Effector memory CD8-positive, alpha-beta T cell (primary cell): ENCODE results near the gene GALNT10.

Experiments used
- ATAC-seq: fragments of 150-1000 bp; cut with Tn5 transposase; replicated peaks from 2 replicates; pipeline ENCODE4 v1.10.0; 2021; ENCODE audit warnings: mild to moderate bottlenecking, moderate library complexity
- DNase-seq, 3 experiments: peaks; one replicate each; pipeline ENCODE4 v3.0.0; 2021
- H3K27ac Mint-ChIP-seq, 2 donors: one replicate each; pipeline ENCODE4 v1.8.0; 2022; ENCODE audit warnings: mild to moderate bottlenecking in 2 of 2, mixed read lengths in 2 of 2, moderate library complexity in 2 of 2
- H3K27me3 Mint-ChIP-seq, 2 donors: one replicate each; pipeline ENCODE4 v1.8.0; 2022; ENCODE audit warnings: mixed read lengths in 2 of 2
- H3K36me3 Mint-ChIP-seq: one replicate; pipeline ENCODE4 v1.8.0; 2022; ENCODE audit warnings: mild to moderate bottlenecking, moderate library complexity, mixed read lengths; ENCODE audit not compliant: insufficient read depth
- H3K4me1 Mint-ChIP-seq, 2 donors: one replicate each; pipeline ENCODE4 v1.8.0; 2022; ENCODE audit warnings: low read depth in 2 of 2, mixed read lengths in 2 of 2
- H3K4me3 Mint-ChIP-seq, 2 donors: one replicate each; pipeline ENCODE4 v1.8.0; 2022; ENCODE audit warnings: mild to moderate bottlenecking in 2 of 2, mixed read lengths in 2 of 2, moderate library complexity in 2 of 2
- H3K9me3 Mint-ChIP-seq, 2 donors: one replicate each; pipeline ENCODE4 v1.8.0; 2022; ENCODE audit warnings: mixed read lengths in 2 of 2

GALNT10 gene

GRCh38 chr5:154435226-154435625, 244.7 kb downstream of the GALNT10 start:
- H3K36me3 Mint-ChIP-seq, result peaks cover 48% of the 10 kb centered on the region
- no peaks in the 10 kb centered on the region for H3K9me3 Mint-ChIP-seq
- no peak overlapping the region for H3K4me3 Mint-ChIP-seq
- peaks cover 8 to 16% of the 10 kb centered on the region in 2 donors for H3K4me1 Mint-ChIP-seq
- DNase-seq (no peak), ATAC-seq (no peak)
- H3K27me3 Mint-ChIP-seq, result no peaks in the 10 kb centered on the region
- H3K27ac Mint-ChIP-seq, result no peak overlapping the region

- no peak for DNase-seq
- no peak overlapping the region for H3K27ac Mint-ChIP-seq
- no peak overlapping the region for H3K4me3 Mint-ChIP-seq
- peaks cover 68% of the 10 kb centered on the region for H3K36me3 Mint-ChIP-seq
- H3K4me1 Mint-ChIP-seq, result peaks cover 6 to 14% of the 10 kb centered on the region in 2 donors
- no peaks in the 10 kb centered on the region for H3K27me3 Mint-ChIP-seq
- no peak for ATAC-seq
- no peaks in the 10 kb centered on the region for H3K9me3 Mint-ChIP-seq
These were observed 246.9 kb downstream of the GALNT10 start for GRCh38 chr5:154437281-154437965.

- Mint-ChIP-seq H3K4me3 (no peak overlapping the region), H3K27ac (no peak overlapping the region), H3K36me3 (peaks cover 71% of the 10 kb centered on the region), H3K4me1 (peaks cover 17 to 25% of the 10 kb centered on the region in 2 donors), H3K9me3 (no peaks in the 10 kb centered on the region), H3K27me3 (no peaks in the 10 kb centered on the region)
- DNase-seq, result no peak
- ATAC-seq, result no peak
These were observed 250.0 kb downstream of the GALNT10 start for GRCh38 chr5:154440540-154440939.

- ATAC-seq, result no peak
- Mint-ChIP-seq H3K4me1 (peaks cover 24 to 29% of the 10 kb centered on the region in 2 donors), H3K36me3 (peaks cover 57% of the 10 kb centered on the region)
These were observed 252.3 kb downstream of the GALNT10 start for GRCh38 chr5:154442801-154443200.

GRCh38 chr5:154444556-154445421, 254.3 kb downstream of the GALNT10 start:
- peak in 1 of 3 experiments; percentile 2 for DNase-seq
- H3K9me3 Mint-ChIP-seq, result no peaks in the 10 kb centered on the region

More at GRCh38 chr5:154442801-154443200, 252.3 kb downstream of the GALNT10 start:
- no peak for DNase-seq
- no peaks in the 10 kb centered on the region for H3K9me3 Mint-ChIP-seq
- no peak overlapping the region for H3K4me3 Mint-ChIP-seq
- H3K27ac Mint-ChIP-seq, result no peak overlapping the region
- H3K27me3 Mint-ChIP-seq, result no peaks in the 10 kb centered on the region

GRCh38 chr5:154445422-154446194, 255.1 kb downstream of the GALNT10 start, which contains the start of gene SAP30L:
Gene SAP30L, plus strand, starts transcription at chr5:154445997. Its CDS starts 608 bp downstream, at chr5:154446605.
- peak within 1 kb of the TSS; percentile 93 to 100 for H3K4me3 Mint-ChIP-seq
- H3K36me3 Mint-ChIP-seq, result peaks cover 30% of the 10 kb centered on the region
- H3K4me1 Mint-ChIP-seq, result peaks cover 38 to 42% of the 10 kb centered on the region in 2 donors
- H3K27me3 Mint-ChIP-seq, result no peaks in the 10 kb centered on the region
- ATAC-seq (peak; percentile 90), DNase-seq (peak; percentile 95 to 98 (median 97))
- no peaks in the 10 kb centered on the region for H3K9me3 Mint-ChIP-seq
- H3K27ac Mint-ChIP-seq, result peak within 1 kb of the TSS; percentile 95 to 96

More at GRCh38 chr5:154444556-154445421, 254.3 kb downstream of the GALNT10 start:
- H3K27ac Mint-ChIP-seq, result peak overlapping the region; percentile 95 to 96
- H3K36me3 Mint-ChIP-seq, result peaks cover 39% of the 10 kb centered on the region
- ATAC-seq, result no peak
- H3K4me1 Mint-ChIP-seq, result peaks cover 34 to 37% of the 10 kb centered on the region in 2 donors
- peak overlapping the region; percentile 93 to 100 for H3K4me3 Mint-ChIP-seq
- no peaks in the 10 kb centered on the region for H3K27me3 Mint-ChIP-seq

GRCh38 chr5:154446195-154447088, 255.9 kb downstream of the GALNT10 start:
- no peak for ATAC-seq
- Mint-ChIP-seq H3K4me3 (peak overlapping the region; percentile 84 to 88), H3K27me3 (no peaks in the 10 kb centered on the region), H3K36me3 (peaks cover 23% of the 10 kb centered on the region), H3K4me1 (peaks cover 38 to 44% of the 10 kb centered on the region in 2 donors), H3K9me3 (no peaks in the 10 kb centered on the region), H3K27ac (peak overlapping the region; percentile 95 to 96)
- DNase-seq, result peak; percentile 31 to 35 (median 31)

- Mint-ChIP-seq H3K4me3 (peak overlapping the region; percentile 84 to 88), H3K27ac (peak overlapping the region; percentile 87 to 90), H3K27me3 (no peaks in the 10 kb centered on the region), H3K36me3 (peaks cover 18% of the 10 kb centered on the region), H3K4me1 (peaks cover 35 to 44% of the 10 kb centered on the region in 2 donors), H3K9me3 (no peaks in the 10 kb centered on the region)
- DNase-seq, result no peak
- ATAC-seq, result no peak
These were observed 256.7 kb downstream of the GALNT10 start for GRCh38 chr5:154447089-154447725.

GRCh38 chr5:154449786-154450185, 259.3 kb downstream of the GALNT10 start:
- Mint-ChIP-seq H3K27ac (no peak overlapping the region), H3K4me3 (peak overlapping the region in 1 of 2 donors; percentile 84), H3K36me3 (peaks cover 35% of the 10 kb centered on the region), H3K4me1 (peaks cover 29 to 38% of the 10 kb centered on the region in 2 donors), H3K27me3 (no peaks in the 10 kb centered on the region), H3K9me3 (no peaks in the 10 kb centered on the region)
- ATAC-seq (no peak), DNase-seq (no peak)

- peaks cover 47% of the 10 kb centered on the region for H3K36me3 Mint-ChIP-seq
- H3K27me3 Mint-ChIP-seq, result no peaks in the 10 kb centered on the region
These were observed 261.4 kb downstream of the GALNT10 start for GRCh38 chr5:154451957-154452356.

GRCh38 chr5:154455585-154455984, 265.1 kb downstream of the GALNT10 start:
- peaks cover 2 to 7% of the 10 kb centered on the region in 2 donors for H3K4me1 Mint-ChIP-seq

More at GRCh38 chr5:154451957-154452356, 261.4 kb downstream of the GALNT10 start:
- Mint-ChIP-seq H3K9me3 (no peaks in the 10 kb centered on the region), H3K4me3 (no peak overlapping the region), H3K27ac (no peak overlapping the region), H3K4me1 (peaks cover 21 to 28% of the 10 kb centered on the region in 2 donors)
- no peak for ATAC-seq
- no peak for DNase-seq

GRCh38 chr5:154456540-154456939, 266.0 kb downstream of the GALNT10 start:
- ATAC-seq (no peak), DNase-seq (no peak)
- Mint-ChIP-seq H3K4me1 (peaks cover 1 to 3% of the 10 kb centered on the region in 2 donors), H3K36me3 (peaks cover 54% of the 10 kb centered on the region), H3K27ac (no peak overlapping the region), H3K4me3 (no peak overlapping the region), H3K27me3 (no peaks in the 10 kb centered on the region), H3K9me3 (no peaks in the 10 kb centered on the region)

More at GRCh38 chr5:154455585-154455984, 265.1 kb downstream of the GALNT10 start:
- no peaks in the 10 kb centered on the region for H3K9me3 Mint-ChIP-seq
- DNase-seq (no peak), ATAC-seq (no peak)
- H3K27me3 Mint-ChIP-seq, result no peaks in the 10 kb centered on the region
- H3K4me3 Mint-ChIP-seq, result no peak overlapping the region
- H3K36me3 Mint-ChIP-seq, result peaks cover 54% of the 10 kb centered on the region
- no peak overlapping the region for H3K27ac Mint-ChIP-seq
